Measurements from ENCODE around the gene ZNF91.

Gene ZNF91

GRCh38 chr19:23314505-23315251 is 80.6 kb downstream of the ZNF91 start:
- H3K4me3 ChIP-seq (ENCODE audit: control insufficient read depth, low read depth, low read length), result no peak overlapping the region
- TF ChIP-seq, protein P1, sequence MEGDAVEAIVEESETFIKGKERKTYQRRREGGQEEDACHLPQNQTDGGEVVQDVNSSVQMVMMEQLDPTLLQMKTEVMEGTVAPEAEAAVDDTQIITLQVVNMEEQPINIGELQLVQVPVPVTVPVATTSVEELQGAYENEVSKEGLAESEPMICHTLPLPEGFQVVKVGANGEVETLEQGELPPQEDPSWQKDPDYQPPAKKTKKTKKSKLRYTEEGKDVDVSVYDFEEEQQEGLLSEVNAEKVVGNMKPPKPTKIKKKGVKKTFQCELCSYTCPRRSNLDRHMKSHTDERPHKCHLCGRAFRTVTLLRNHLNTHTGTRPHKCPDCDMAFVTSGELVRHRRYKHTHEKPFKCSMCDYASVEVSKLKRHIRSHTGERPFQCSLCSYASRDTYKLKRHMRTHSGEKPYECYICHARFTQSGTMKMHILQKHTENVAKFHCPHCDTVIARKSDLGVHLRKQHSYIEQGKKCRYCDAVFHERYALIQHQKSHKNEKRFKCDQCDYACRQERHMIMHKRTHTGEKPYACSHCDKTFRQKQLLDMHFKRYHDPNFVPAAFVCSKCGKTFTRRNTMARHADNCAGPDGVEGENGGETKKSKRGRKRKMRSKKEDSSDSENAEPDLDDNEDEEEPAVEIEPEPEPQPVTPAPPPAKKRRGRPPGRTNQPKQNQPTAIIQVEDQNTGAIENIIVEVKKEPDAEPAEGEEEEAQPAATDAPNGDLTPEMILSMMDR (conservative IDR thresholded peaks at IDR 0.05; ENCODE audit: control insufficient read depth, insufficient read depth, low read depth, low read length), result no peak
- no peak for DNase-seq (ENCODE audit: low read depth)

- no peak overlapping the region for H3K4me3 ChIP-seq (ENCODE audit: control insufficient read depth, low read depth, low read length)
- DNase-seq (ENCODE audit: low read depth), result no peak
- TF ChIP-seq, protein P1 (conservative IDR thresholded peaks at IDR 0.05; ENCODE audit: control insufficient read depth, insufficient read depth, low read depth, low read length), result no peak
Measured at GRCh38 chr19:23313196-23313595, 82.1 kb downstream of the ZNF91 start.

- TF ChIP-seq, protein P1 (conservative IDR thresholded peaks at IDR 0.05; ENCODE audit: control insufficient read depth, insufficient read depth, low read depth, low read length), result no peak
- DNase-seq (ENCODE audit: low read depth), result no peak
- no peak overlapping the region for H3K4me3 ChIP-seq (ENCODE audit: control insufficient read depth, low read depth, low read length)
Measured at GRCh38 chr19:23312515-23312914, 82.8 kb downstream of the ZNF91 start.

DNA sequence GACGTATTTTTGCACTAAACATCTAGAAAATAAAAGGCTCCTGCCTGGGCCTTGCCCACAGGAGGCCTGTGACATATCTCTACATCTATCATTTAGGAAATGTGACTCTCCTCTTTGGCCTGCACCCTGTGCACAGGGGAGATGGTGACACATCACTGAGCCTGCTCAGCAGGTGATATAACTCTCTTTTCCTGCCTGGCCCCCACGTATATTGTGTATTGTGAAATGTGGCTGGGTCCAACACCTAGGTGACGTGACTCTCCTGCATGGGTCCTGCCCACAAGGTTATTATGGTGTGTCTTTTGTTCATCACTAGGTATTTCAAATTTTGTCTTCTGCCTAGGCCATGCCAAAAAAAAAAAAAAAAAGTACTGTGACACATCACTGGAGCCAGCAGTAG is 83.7 kb downstream of the ZNF91 start:
- no peak for DNase-seq (ENCODE audit: low read depth)
- no peak overlapping the region for H3K4me3 ChIP-seq (ENCODE audit: control insufficient read depth, low read depth, low read length)
- TF ChIP-seq, protein P1 (conservative IDR thresholded peaks at IDR 0.05; ENCODE audit: control insufficient read depth, insufficient read depth, low read depth, low read length), result no peak

DNA sequence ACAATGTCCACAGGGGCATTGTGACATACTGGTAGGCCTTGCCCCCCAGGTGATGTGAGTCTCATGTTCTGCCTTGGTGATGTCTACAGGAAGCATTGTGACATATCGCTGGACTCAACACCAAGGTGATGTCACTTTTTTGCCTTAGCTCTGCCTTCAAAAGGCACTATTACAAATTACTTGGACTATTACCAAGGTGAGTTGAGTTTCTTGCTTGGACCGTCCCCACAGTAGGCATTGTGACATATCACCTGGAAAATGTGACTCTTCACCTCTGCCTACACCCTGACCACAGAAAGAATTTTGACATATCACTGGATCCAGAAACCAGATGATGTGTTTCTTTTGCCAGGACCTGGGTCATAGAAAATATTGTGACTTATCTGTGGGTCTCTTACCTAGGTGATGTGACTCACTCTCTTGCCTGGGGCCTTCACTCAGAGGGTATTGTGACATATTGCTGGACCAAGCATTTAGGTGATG is 84.5 kb downstream of the ZNF91 start:
- no peak overlapping the region for H3K4me3 ChIP-seq (ENCODE audit: control insufficient read depth, low read depth, low read length)
- TF ChIP-seq, protein P1 (conservative IDR thresholded peaks at IDR 0.05; ENCODE audit: control insufficient read depth, insufficient read depth, low read depth, low read length), result no peak
- DNase-seq (ENCODE audit: low read depth), result no peak

DNA sequence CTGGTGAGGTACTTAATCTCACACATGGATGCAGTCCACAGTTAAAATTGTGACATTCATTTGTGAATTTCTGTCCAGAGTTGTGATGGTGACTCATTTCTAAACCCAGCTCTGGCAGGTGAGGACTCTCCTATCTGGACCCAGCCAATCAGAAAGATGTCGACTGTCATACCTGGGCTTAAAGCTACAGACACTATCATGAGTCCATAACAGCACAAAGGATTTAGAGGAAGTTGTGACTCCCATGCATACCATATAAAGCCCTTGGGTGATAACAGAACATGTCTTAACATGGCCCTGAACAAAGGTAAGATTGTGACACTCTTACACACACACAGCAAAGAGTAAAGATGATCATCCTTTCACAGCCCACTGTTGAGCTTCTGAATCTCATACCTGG is 85.3 kb downstream of the ZNF91 start:
- no peak overlapping the region for H3K4me3 ChIP-seq (ENCODE audit: control insufficient read depth, low read depth, low read length)
- DNase-seq (ENCODE audit: low read depth), result no peak
- TF ChIP-seq, protein P1 (conservative IDR thresholded peaks at IDR 0.05; ENCODE audit: control insufficient read depth, insufficient read depth, low read depth, low read length), result no peak

All from fibroblast of mammary gland (primary cell).